B cell (primary cell): Measurements from ENCODE around the gene GIGYF2. TPM values are rescaled to one million over a fixed set of nuclear protein-coding genes. Genes with fewer than 3 reads are reported as not detected.

ENCODE experiments used
- ATAC-seq: fragments of 200-7000 bp; cut with Tn5 transposase; one replicate; pipeline ENCODE4 v1.10.0; 2021; ENCODE audit warnings: low read depth, mild to moderate bottlenecking, moderate number of reproducible peaks, moderate library complexity
- CTCF ChIA-PET: fragments of 350-600 bp; sonication (Branson Sonifier 250); formaldehyde crosslinking; loops from one replicate; lab custom pipeline; 2021; ENCODE audit warnings: antibody characterized with exemption, inconsistent platforms; lab: Charles Lee
- POLR2A ChIA-PET: fragments of 350-600 bp; sonication (Branson Sonifier 250); formaldehyde crosslinking; loops from one replicate; lab custom pipeline; 2021; ENCODE audit warnings: antibody characterized with exemption; lab: Charles Lee
- DNase-seq: peaks from one replicate; pipeline ENCODE4 v3.0.0; 2013
- H2AFZ ChIP-seq: 2 replicates; pipeline ENCODE4 v1.6.1; 2012; ENCODE audit warnings: mild to moderate bottlenecking, low read depth, low read length; ENCODE audit not compliant: insufficient read depth, poor library complexity, severe bottlenecking
- H3K27ac ChIP-seq, 2 donors: 1 replicate in 1 of 2; 2 replicates in 1 of 2; pipeline ENCODE4 v1.5.1; 2012 to 2013; ENCODE audit warnings: low read length in 2 of 2, mild to moderate bottlenecking in 2 of 2, moderate library complexity in 1 of 2
- H3K27me3 ChIP-seq, 4 experiments: fragments of 200-600 bp in 1 of 4; sonication (generic) in 1 of 4; replicated peaks in 1 of 4; 1 replicate in 2 of 4; 2 replicates in 2 of 4; pipeline versions ENCODE4 v1.6.1 to v1.7.0; 2013 to 2016; ENCODE audit warnings: low read length in 3 of 4, mild to moderate bottlenecking in 2 of 4, mixed read lengths in 1 of 4, moderate library complexity in 1 of 4; ENCODE audit not compliant: insufficient read depth in 4 of 4, control insufficient read depth in 3 of 4; ENCODE audit errors: control extremely low read depth in 1 of 4
- H3K36me3 ChIP-seq, 2 experiments: replicated peaks in 1 of 2; 1 replicate in 1 of 2; 2 replicates in 1 of 2; pipeline versions ENCODE4 v1.6.1 to v1.7.1; 2013; ENCODE audit warnings: low read length in 1 of 2; ENCODE audit not compliant: insufficient read depth in 2 of 2, control insufficient read depth in 1 of 2; ENCODE audit errors: control extremely low read depth in 1 of 2, extremely low read depth in 1 of 2
- H3K4me1 ChIP-seq, 2 donors: fragments of 200-600 bp in 1 of 2; sonication (generic) in 1 of 2; 1 replicate in 1 of 2; 2 replicates in 1 of 2; pipeline versions ENCODE4 v1.5.1 to v1.6.1; 2013 to 2017; ENCODE audit warnings: low read length in 2 of 2; ENCODE audit not compliant: control insufficient read depth in 2 of 2, insufficient read depth in 2 of 2
- H3K4me2 ChIP-seq: replicated peaks from 2 replicates; pipeline ENCODE3; 2012; ENCODE audit warnings: mild to moderate bottlenecking, low read depth, low read length; ENCODE audit not compliant: poor library complexity, severe bottlenecking
- H3K4me3 ChIP-seq, 5 experiments: fragments of 200-600 bp in 1 of 5; sonication (generic) in 1 of 5; 1 replicate in 3 of 5; 2 replicates in 2 of 5; pipeline versions ENCODE4 v1.5.1 to v1.7.0; 2011 to 2016; ENCODE audit warnings: low read length in 4 of 5, mild to moderate bottlenecking in 4 of 5, low read depth in 2 of 5, control low read depth in 1 of 5, moderate library complexity in 1 of 5; ENCODE audit not compliant: insufficient read depth in 1 of 5; ENCODE audit errors: control extremely low read depth in 1 of 5, extremely low read depth in 1 of 5
- H3K79me2 ChIP-seq: fragments of 200-600 bp; sonication (generic); one replicate; pipeline ENCODE4 v1.6.0; 2016; ENCODE audit warnings: low read length; ENCODE audit not compliant: control insufficient read depth, insufficient read depth
- H3K9ac ChIP-seq: fragments of 200-600 bp; sonication (generic); 2 replicates; pipeline ENCODE4 v1.6.1; 2017; ENCODE audit warnings: mild to moderate bottlenecking, low read length, moderate library complexity
- H3K9me3 ChIP-seq, 3 donors: one replicate each; pipeline versions ENCODE4 v1.6.1 to v1.7.1; 2013; ENCODE audit warnings: low read length in 2 of 3; ENCODE audit not compliant: control insufficient read depth in 2 of 3, insufficient read depth in 1 of 3; ENCODE audit errors: control extremely low read depth in 1 of 3
- H4K20me1 ChIP-seq: 2 replicates; pipeline ENCODE4 v1.6.0; 2012; ENCODE audit warnings: mild to moderate bottlenecking, low read length; ENCODE audit not compliant: insufficient read depth, control insufficient read depth, poor library complexity, severe bottlenecking
- H3K27ac Mint-ChIP-seq: one replicate; pipeline ENCODE4 v1.8.0; 2021; ENCODE audit warnings: mixed read lengths
- H3K27me3 Mint-ChIP-seq: one replicate; pipeline ENCODE4 v1.8.0; 2021; ENCODE audit warnings: mixed read lengths
- H3K4me1 Mint-ChIP-seq: one replicate; pipeline ENCODE4 v1.8.0; 2021; ENCODE audit warnings: mixed read lengths
- H3K4me3 Mint-ChIP-seq: one replicate; pipeline ENCODE4 v1.8.0; 2021; ENCODE audit warnings: mixed read lengths
- H3K9me3 Mint-ChIP-seq: one replicate; pipeline ENCODE4 v1.8.0; 2022; ENCODE audit warnings: mixed read lengths; ENCODE audit not compliant: insufficient read depth
- EZH2 ChIP-seq: IDR thresholded peaks from 2 replicates; pipeline ENCODE4 v1.6.1; 2012; ENCODE audit warnings: borderline replicate concordance, low read depth, mild to moderate bottlenecking, moderate library complexity, low read length; ENCODE audit not compliant: insufficient read depth, poor library complexity, severe bottlenecking
- WGBS: methylation state at CpG from one replicate; pipeline ENCODE4 v1.1.5; 2013; ENCODE audit warnings: missing lambda C conversion rate; ENCODE audit not compliant: insufficient coverage; 5-methylcytosine and 5-hydroxymethylcytosine counted together
- intact Hi-C: fragments of 100-400 bp; cut with micrococcal nuclease; formaldehyde crosslinking; loops from one replicate; pipeline ENCODE4 v1.10.0; 2022
- polyA plus RNA-seq: library from polyadenylated mRNA; depleted of rRNA; stranded (reverse); fragments of >200 nt; gene quantifications from 2 replicates; pipeline ENCODE4 v1.2.3, GENCODE V29; 2012
- total RNA-seq, 2 donors: library from RNA; stranded (reverse); fragments of 120-200 nt in 1 of 2; gene quantifications; 1 replicate in 1 of 2; 2 replicates in 1 of 2; pipeline versions ENCODE4 v1.2.3 to v1.2.4, GENCODE V29; 2013 to 2022
- TF ChIP-seq, protein P1 (sequence below): fragments of 200-600 bp; IDR thresholded peaks from one replicate; pipeline ENCODE4 v1.8.0; 2022; ENCODE audit warnings: antibody characterized with exemption, mild to moderate bottlenecking

The GIGYF2 gene
- total and polyA plus RNA-seq, 2 donors (not counting 1 experiment from before 2014, with no cell fraction given) = 7.2 to 108 TPM

DNA sequence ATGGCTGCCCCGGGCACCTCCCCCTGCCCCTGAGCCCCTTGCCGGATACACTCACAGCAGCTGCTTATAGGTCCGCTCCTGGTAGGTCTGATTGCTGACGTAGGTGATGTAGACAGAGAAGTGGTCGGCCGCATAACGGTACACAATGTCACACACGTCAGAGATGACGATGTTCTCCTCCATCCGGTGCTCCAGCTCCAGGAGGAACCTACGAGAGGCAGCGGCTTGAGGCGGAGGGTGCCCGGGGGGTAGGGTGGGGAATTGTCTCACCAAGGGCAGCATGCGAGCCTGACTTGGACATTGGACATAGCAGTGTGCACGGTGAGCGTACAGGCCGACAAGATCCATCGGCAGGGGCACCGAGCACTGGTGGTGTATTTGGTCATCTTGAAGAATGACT lies 195.7 kb downstream of the GIGYF2 start:
- TF ChIP-seq, protein P1, sequence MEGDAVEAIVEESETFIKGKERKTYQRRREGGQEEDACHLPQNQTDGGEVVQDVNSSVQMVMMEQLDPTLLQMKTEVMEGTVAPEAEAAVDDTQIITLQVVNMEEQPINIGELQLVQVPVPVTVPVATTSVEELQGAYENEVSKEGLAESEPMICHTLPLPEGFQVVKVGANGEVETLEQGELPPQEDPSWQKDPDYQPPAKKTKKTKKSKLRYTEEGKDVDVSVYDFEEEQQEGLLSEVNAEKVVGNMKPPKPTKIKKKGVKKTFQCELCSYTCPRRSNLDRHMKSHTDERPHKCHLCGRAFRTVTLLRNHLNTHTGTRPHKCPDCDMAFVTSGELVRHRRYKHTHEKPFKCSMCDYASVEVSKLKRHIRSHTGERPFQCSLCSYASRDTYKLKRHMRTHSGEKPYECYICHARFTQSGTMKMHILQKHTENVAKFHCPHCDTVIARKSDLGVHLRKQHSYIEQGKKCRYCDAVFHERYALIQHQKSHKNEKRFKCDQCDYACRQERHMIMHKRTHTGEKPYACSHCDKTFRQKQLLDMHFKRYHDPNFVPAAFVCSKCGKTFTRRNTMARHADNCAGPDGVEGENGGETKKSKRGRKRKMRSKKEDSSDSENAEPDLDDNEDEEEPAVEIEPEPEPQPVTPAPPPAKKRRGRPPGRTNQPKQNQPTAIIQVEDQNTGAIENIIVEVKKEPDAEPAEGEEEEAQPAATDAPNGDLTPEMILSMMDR = no peak
- TF ChIP-seq EZH2 = no peak
- Histone ChIP-seq H3K9me3 (no peaks in the 10 kb centered on the region), H3K4me3 (no peak overlapping the region), H3K36me3 (no peaks in the 10 kb centered on the region), H3K9ac (no peak overlapping the region), H4K20me1 (no peaks in the 10 kb centered on the region), H3K27ac (no peak overlapping the region), H3K79me2 (no peaks in the 10 kb centered on the region), H3K4me1 (no peaks in the 10 kb centered on the region), H2AFZ (no peak overlapping the region), H3K4me2 (no peak overlapping the region), H3K27me3 (peaks cover 0 to 10% (median 0%) of the 10 kb centered on the region in 4 experiments)
- intact Hi-C loops = no loop called here
- Mint-ChIP-seq H3K9me3 (no peaks in the 10 kb centered on the region), H3K27ac (no peak overlapping the region), H3K4me1 (no peaks in the 10 kb centered on the region), H3K27me3 (peaks cover 27% of the 10 kb centered on the region), H3K4me3 (no peak overlapping the region)
- WGBS = 92% methylated on average over 20 of the region's 20 CpGs
- ATAC-seq (no peak), DNase-seq (no peak)
- ChIA-PET POLR2A (no interaction called here), CTCF (no interaction called here)

DNA sequence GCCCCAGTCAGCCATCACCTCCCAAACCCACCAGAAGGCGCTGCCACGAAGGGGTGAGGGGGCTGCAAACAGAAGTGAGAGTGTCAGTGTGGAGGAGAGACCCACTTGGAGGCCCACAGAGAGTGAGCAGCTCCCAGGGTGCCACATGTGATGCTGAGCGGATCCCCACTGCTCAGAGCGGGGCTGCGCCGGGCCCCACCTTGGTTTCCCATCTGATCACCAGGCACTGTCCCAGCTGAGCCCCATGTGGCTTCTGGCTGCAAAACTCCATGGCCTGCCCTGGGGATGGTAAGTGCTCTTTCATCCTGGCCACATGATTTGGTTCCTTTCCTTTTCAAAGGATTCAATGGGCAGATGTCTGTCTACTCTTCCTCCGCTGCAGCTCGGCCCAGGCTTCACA lies 196.7 kb downstream of the GIGYF2 start:
- H3K4me3 ChIP-seq = no peak overlapping the region
- Mint-ChIP-seq H3K27me3 (peaks cover 27% of the 10 kb centered on the region), H3K4me3 (no peak overlapping the region), H3K4me1 (no peaks in the 10 kb centered on the region), H3K9me3 (no peaks in the 10 kb centered on the region), H3K27ac (no peak overlapping the region)
- WGBS = over 99% methylated on average over 8 of the region's 8 CpGs
- H3K9me3 ChIP-seq = no peaks in the 10 kb centered on the region
- no peaks in the 10 kb centered on the region for H3K79me2 ChIP-seq
- ChIA-PET CTCF (no interaction called here), POLR2A (no interaction called here)
- H2AFZ ChIP-seq = no peak overlapping the region
- H3K9ac ChIP-seq = no peak overlapping the region
- H3K27me3 ChIP-seq = peaks cover 0 to 10% (median 0%) of the 10 kb centered on the region in 4 experiments
- H4K20me1 ChIP-seq = no peaks in the 10 kb centered on the region
- intact Hi-C loops = no loop called here
- no peak for TF ChIP-seq EZH2
- TF ChIP-seq, protein P1 = no peak
- DNase-seq (no peak), ATAC-seq (no peak)
- no peaks in the 10 kb centered on the region for H3K36me3 ChIP-seq
- no peak overlapping the region for H3K27ac ChIP-seq
- H3K4me2 ChIP-seq = no peak overlapping the region
- no peaks in the 10 kb centered on the region for H3K4me1 ChIP-seq
